Thoracic aorta (tissue), 2 donors: ENCODE measurements around the gene LHPP. TPM values are rescaled to one million over a fixed set of nuclear protein-coding genes. Genes with fewer than 3 reads are reported as not detected.

Experiments
- ATAC-seq: fragments of 150-250 bp; one replicate; pipeline ENCODE4 v1.8.0; 2017; ENCODE audit warnings: low read depth; ENCODE audit not compliant: insufficient number of reproducible peaks, low FRiP score
- DNase-seq: peaks from one replicate; pipeline ENCODE4 v3.0.0-alpha.2; 2020; ENCODE audit warnings: low spot score
- H3K27ac ChIP-seq, 2 donors: fragments of 200-600 bp; sonication (generic); 1 replicate in 1 of 2; 2 replicates in 1 of 2; pipeline ENCODE4 v1.5.1; 2016; ENCODE audit warnings: mild to moderate bottlenecking in 2 of 2, moderate library complexity in 2 of 2
- H3K27me3 ChIP-seq: fragments of 200-600 bp; sonication (generic); replicated peaks from 2 replicates; pipeline ENCODE4 v1.6.0; 2016; ENCODE audit warnings: mild to moderate bottlenecking; ENCODE audit not compliant: insufficient read depth
- H3K36me3 ChIP-seq: fragments of 200-600 bp; sonication (generic); one replicate; pipeline ENCODE4 v1.5.1; 2016
- H3K4me1 ChIP-seq, 2 donors: fragments of 200-600 bp; sonication (generic); 1 replicate in 1 of 2; 2 replicates in 1 of 2; pipeline versions ENCODE4 v1.5.1 to v1.6.0; 2016; ENCODE audit warnings: low read depth in 2 of 2, mild to moderate bottlenecking in 1 of 2; ENCODE audit not compliant: control insufficient read depth in 1 of 2
- H3K4me3 ChIP-seq: fragments of 200-600 bp; sonication (generic); 2 replicates; pipeline ENCODE4 v1.5.1; 2016; ENCODE audit warnings: mild to moderate bottlenecking
- H3K9me3 ChIP-seq: fragments of 200-600 bp; sonication (generic); 2 replicates; pipeline ENCODE4 v1.5.1; 2016
- total RNA-seq, 2 donors: library from RNA; depleted of rRNA; stranded (reverse); fragments of >200 nt; gene quantifications; one replicate each; pipeline versions ENCODE4 v1.1.0 to v1.2.3, GENCODE V29; 2016
- TF ChIP-seq, protein P1 (sequence below): fragments of 200-600 bp; sonication (generic); IDR thresholded peaks from one replicate; pipeline ENCODE4 v1.5.1; 2019; ENCODE audit warnings: antibody characterized with exemption

The LHPP gene
- total RNA-seq, 2 donors from 2014 or later: 7.2 to 24.1 TPM

DNA sequence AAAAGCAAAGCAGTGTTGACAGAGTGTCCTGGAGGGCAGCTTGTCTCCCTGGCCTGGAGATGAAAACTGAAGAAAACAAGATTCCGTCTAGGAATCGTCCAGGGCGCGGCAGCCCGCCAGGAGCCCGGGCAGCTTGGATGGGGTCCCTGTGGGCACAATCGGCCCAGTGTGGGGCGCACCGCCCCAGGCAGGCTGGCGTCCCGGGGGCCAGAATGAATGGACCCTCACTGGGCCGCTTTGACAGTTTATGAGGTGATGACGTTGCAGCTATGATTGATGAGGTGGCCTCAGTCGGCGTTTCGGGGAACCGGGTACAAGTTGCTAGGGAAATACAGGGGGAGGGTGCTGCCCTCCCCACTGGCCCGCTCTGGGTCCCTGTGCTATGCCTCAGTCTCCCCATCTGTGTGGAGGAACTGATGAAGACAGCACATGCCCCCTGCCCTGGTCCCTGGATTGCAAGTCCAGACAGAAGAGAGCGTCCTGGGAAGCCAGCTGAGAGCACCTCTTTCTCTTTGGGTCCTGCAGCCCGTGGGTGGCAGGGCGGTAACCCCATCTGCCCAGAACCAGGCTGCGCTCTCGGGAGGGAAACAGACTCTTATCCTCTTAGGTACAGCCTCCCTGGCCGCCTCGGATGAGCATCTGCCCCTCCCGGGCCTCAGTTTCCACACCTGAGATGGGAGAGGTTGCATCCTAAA, 131.3 kb downstream of the LHPP start:
- no peaks in the 10 kb centered on the region for H3K9me3 ChIP-seq
- ATAC-seq: no peak
- no peaks in the 10 kb centered on the region for H3K36me3 ChIP-seq
- no peaks in the 10 kb centered on the region for H3K27me3 ChIP-seq
- DNase-seq: no peak
- TF ChIP-seq, protein P1, sequence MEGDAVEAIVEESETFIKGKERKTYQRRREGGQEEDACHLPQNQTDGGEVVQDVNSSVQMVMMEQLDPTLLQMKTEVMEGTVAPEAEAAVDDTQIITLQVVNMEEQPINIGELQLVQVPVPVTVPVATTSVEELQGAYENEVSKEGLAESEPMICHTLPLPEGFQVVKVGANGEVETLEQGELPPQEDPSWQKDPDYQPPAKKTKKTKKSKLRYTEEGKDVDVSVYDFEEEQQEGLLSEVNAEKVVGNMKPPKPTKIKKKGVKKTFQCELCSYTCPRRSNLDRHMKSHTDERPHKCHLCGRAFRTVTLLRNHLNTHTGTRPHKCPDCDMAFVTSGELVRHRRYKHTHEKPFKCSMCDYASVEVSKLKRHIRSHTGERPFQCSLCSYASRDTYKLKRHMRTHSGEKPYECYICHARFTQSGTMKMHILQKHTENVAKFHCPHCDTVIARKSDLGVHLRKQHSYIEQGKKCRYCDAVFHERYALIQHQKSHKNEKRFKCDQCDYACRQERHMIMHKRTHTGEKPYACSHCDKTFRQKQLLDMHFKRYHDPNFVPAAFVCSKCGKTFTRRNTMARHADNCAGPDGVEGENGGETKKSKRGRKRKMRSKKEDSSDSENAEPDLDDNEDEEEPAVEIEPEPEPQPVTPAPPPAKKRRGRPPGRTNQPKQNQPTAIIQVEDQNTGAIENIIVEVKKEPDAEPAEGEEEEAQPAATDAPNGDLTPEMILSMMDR: no peak
- H3K4me3 ChIP-seq: no peak overlapping the region
- peaks cover 9 to 27% of the 10 kb centered on the region in 2 donors for H3K4me1 ChIP-seq
- H3K27ac ChIP-seq: no peak overlapping the region

- H3K27ac ChIP-seq: no peak overlapping the region
- H3K36me3 ChIP-seq: no peaks in the 10 kb centered on the region
- peaks cover 8 to 21% of the 10 kb centered on the region in 2 donors for H3K4me1 ChIP-seq
- no peaks in the 10 kb centered on the region for H3K27me3 ChIP-seq
- H3K4me3 ChIP-seq: no peak overlapping the region
- TF ChIP-seq, protein P1: no peak
- DNase-seq: no peak
- no peak for ATAC-seq
- H3K9me3 ChIP-seq: no peaks in the 10 kb centered on the region
These were observed 131.9 kb downstream of the LHPP start for GRCh38 chr10:124593431-124593985.

GRCh38 chr10:124594240-124594639, 132.6 kb downstream of the LHPP start:
- TF ChIP-seq, protein P1: no peak
- Histone ChIP-seq H3K27ac (no peak overlapping the region), H3K27me3 (no peaks in the 10 kb centered on the region), H3K4me3 (no peak overlapping the region), H3K9me3 (no peaks in the 10 kb centered on the region), H3K4me1 (peaks cover under 1 to 13% of the 10 kb centered on the region in 2 donors), H3K36me3 (no peaks in the 10 kb centered on the region)
- no peak for DNase-seq
- ATAC-seq: no peak

DNA sequence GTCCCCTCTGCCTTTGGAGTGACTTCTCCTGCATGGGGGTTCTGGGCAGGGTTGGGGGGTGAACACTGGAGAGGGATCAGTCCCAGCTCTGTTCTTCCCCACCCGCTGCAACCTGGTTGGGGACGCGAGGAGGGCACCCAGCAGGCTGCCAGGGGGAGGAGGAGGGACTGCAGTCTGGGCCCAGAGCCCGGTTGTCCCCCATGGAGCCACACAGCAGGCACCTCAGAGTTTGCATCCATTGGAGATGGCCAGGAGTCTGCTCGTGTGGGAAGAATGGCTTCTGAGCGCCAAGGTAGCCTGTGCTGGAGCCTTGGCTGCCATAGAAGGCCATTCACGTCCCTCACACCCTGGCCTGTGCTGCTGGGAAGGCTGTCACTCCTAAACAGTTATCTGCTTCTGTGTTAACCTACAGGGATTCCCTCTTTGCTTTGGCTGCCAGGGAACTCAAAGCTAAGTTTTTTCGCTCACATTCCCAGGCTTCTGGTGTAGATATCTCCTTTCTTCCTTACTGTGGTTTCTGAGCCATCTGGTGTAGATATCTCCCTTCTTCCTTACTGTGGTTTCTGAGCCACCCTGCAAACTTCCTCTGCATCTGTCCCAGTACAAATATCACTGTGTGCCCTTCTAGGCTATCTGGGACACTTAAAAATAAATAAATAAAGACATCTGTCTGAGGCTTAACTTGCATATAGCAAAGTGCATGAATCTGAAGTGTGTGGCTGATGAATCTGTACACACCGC, 133.7 kb downstream of the LHPP start:
- TF ChIP-seq, protein P1: no peak
- Histone ChIP-seq H3K9me3 (no peaks in the 10 kb centered on the region), H3K27ac (no peak overlapping the region), H3K27me3 (no peaks in the 10 kb centered on the region), H3K36me3 (no peaks in the 10 kb centered on the region), H3K4me3 (no peak overlapping the region), H3K4me1 (peaks cover 0 to 3% of the 10 kb centered on the region in 2 donors)
- ATAC-seq (no peak), DNase-seq (no peak)

DNA sequence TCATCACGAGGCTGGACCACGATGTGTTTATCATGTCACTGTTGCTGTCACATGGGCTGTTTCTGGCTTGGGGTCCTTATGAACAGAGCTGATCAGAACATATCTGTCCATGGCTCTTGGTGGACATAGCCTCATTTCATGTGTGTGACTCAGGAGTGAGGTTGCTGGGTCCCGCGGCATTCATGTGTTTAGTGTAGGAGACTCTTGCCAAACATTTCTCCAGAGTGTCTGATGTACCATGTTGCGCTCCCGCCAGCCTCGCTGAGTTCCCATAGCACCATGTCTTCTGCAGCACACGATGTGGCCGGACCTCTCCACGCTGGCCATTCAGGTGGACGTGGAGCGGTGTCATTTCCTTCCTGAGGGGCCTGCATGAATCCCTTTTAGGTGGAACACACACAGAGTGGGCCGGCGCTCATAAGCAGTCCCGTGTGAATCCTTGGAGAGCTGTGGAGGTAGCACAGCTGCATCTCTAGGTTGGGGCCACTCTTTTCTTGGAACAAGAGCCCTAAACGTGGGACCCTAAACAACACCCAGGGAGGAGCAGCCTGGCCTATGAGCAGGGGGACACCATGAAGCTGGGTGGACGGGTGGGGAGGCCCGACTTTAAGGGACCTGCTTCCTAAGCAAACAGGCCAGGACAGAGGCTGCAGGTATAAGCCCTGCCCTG, 134.6 kb downstream of the LHPP start:
- Histone ChIP-seq H3K27ac (no peak overlapping the region), H3K36me3 (no peaks in the 10 kb centered on the region), H3K4me3 (no peak overlapping the region), H3K27me3 (no peaks in the 10 kb centered on the region), H3K9me3 (no peaks in the 10 kb centered on the region), H3K4me1 (no peaks in the 10 kb centered on the region)
- ATAC-seq (no peak), DNase-seq (no peak)
- TF ChIP-seq, protein P1: no peak
